ENCODE results near the gene SREBF1. TPM values are rescaled to one million over a fixed set of nuclear protein-coding genes. Genes with fewer than 3 reads are reported as not detected.

The SREBF1 gene
- polyA plus RNA-seq, 3 donors, result 39.8 to 58.2 (median 45.8) TPM

DNA sequence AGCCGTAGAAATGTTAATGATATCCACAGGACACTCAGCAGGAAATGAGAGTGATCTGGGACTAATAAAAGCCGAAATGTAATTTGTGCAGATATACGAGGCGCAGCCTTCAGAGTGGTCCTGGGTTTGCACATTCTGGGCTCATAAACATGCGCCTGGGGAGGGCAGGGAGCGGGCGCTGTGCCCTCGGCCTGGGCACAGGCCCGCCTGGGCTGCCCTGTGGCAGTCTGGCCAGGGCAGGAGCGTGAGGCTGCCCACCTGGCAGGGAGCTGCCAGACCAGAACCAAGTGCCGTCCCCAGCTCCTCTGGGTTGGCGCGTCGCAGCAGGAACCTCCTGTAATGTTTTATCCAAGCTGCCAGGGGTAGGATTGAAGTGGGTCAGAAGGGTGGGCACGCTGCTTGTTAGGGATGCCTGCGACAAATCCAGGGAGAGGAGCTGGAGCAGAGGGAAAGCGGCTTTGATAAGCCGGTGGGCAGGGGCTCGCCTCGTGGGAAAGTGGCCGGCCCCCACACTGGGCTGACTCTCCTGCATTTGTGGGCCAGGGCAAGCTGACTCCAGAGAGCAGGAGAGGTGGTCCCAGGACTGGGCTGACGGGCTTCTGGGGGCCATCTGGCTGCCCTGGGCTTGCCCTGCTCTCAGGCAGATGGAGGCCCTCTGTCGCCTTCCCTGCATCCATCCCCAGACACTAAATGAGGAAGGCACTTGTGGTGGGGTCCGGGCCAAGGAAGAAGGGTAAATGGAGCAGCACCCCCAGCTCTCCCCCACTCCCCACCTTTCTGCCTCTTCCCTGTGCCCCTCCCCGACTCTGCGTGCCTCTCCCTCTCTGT is 45.9 kb downstream of the SREBF1 start:
- no peak for DNase-seq (ENCODE audit: extremely low read depth in 1 of 11, low read depth in 9 of 11, low spot score in 4 of 11)

DNA sequence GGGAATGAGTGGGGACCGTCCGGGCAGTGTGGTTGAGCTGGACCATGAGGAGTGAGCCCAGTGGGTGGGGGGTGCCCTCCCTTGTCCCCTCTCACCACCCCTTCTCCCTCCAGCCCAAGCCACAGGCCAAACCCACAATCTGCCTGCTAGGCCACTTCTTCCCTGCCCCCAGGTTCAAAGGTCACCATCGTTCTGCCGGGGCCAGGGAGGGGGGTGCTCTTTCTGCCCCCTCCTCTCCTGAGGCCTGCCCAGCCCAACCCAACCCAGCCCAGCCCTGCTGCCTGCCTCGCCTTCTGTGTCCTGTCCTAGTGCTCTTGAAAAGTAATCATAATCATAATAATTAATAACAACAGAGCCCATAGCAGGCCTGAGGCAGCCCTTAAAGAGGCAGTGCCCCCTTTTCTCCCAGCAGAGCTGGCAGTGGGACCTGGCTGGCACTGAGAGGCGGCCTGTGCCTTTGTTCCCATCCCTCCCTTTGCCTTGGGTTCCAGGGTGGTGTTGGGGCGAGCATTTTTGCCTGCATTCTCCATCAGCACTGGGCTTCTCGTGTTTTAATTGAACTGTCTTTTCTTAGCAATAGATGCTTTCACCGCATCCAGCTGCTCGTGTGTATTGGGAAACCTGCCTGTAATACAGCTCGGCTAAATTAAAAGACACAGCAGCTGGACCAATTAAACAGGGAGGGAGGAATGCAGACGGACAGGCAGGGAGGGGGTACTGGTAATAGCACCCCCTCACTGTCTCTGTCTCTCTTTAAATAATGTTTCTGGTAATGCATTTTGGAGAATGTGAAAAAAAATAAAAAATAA is 46.8 kb downstream of the SREBF1 start:
- DNase-seq (ENCODE audit: extremely low read depth in 1 of 11, low read depth in 9 of 11, low spot score in 4 of 11), result no peak

DNA sequence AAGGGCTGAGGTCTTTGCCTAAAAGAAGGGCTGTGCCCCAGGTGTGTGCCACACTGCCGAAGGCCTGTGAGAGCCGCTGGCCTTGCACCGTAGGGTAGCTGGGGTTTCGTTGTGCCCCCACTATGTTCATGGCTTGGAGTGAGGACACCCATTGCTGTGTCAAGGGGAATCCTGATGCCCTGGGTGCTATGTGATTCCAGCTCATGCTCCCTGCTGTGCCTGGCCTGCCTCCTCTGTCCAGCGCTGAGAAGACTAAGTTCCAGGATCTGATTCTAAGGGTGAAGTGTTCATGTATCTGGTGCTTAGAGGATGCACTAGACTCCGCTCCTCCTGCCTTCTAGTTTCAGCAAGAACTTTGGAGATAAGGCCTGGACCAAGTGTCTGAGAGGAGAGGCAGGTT is 47.4 kb downstream of the SREBF1 start:
- no peak for DNase-seq (ENCODE audit: extremely low read depth in 1 of 11, low read depth in 9 of 11, low spot score in 4 of 11)

DNA sequence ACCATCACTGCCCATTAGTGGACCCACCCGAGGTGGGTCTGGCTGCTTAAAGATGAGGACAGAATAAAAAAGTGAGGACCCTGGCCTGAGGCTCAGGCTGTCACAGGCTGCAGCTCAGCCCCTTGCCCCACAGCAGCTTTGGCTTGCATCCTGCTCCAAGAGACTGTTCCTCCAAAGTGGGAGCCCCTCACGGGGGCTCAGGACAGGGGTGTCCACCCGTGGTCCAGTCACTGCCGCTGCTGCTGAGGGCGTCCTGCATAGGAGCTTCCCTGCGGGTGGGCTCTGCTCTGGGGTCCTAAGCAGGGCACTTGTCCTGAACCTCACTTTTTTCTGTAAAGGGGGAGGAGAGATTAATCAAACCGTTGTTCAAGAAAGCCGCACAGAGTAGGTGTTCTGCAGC is 47.8 kb downstream of the SREBF1 start:
- DNase-seq (ENCODE audit: extremely low read depth in 1 of 11, low read depth in 9 of 11, low spot score in 4 of 11), result no peak

DNA sequence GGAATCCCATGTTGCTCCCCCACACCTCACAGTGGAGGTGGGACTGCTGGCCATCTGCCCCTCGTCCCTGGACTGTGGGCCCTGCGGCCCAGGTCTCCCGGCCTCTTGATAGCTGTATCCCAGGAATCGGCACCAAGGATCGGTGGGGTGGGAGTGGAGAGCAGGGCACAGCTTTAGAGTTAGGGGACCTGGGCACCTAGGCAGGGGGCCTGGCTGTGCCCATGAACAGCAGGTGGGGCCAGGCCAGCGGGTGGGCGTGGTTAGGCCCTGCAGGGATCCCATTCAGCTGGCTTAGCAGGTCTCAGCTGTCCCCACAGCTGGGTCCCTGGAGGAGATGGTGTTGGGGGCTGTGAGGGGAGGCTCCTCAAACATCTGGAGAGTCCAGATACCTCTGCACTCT is 49.2 kb downstream of the SREBF1 start:
- DNase-seq (ENCODE audit: extremely low read depth in 1 of 11, low read depth in 9 of 11, low spot score in 4 of 11), result no peak

DNA sequence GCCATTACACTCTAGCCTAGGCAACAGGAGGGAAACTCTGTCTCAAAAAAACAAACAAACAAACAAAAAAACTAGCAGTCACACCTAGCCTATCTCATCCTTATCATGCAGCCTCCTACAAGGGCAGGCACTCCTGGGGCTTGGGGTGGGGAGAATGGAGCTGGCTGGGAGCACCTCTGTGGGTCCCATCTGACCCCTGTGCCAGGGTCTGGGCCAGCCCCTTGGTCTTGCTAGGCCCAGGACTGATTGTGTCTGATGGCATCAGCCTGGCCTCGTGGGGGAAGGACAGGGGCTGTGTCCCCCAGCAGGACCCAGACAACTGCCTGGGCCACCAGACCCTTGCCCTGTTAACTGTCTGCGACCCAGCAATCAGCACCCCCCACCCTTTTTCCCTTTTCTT is 49.8 kb downstream of the SREBF1 start:
- DNase-seq (ENCODE audit: extremely low read depth in 1 of 11, low read depth in 9 of 11, low spot score in 4 of 11), result no peak

DNA sequence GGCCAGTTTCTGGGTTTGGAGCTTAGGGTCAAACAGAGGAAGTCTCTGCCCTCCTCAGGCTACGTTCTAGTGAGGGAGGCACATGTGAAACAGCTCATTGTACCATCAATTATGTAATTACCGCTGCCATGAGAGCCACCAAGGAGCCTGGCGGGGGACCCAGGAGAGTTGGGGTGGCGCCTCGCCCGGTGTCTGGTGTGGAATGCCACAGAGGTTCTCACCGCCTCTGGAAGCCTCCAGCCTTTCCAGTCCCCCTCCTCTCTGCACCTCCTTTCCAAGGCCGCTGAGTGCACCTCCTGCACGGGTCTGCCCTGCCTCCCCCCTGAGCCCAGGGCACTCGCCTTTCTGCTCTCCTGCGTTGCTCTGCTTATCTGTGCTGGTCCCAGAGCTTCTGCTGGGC is 51.4 kb downstream of the SREBF1 start:
- no peak for DNase-seq (ENCODE audit: extremely low read depth in 1 of 11, low read depth in 9 of 11, low spot score in 4 of 11)

DNA sequence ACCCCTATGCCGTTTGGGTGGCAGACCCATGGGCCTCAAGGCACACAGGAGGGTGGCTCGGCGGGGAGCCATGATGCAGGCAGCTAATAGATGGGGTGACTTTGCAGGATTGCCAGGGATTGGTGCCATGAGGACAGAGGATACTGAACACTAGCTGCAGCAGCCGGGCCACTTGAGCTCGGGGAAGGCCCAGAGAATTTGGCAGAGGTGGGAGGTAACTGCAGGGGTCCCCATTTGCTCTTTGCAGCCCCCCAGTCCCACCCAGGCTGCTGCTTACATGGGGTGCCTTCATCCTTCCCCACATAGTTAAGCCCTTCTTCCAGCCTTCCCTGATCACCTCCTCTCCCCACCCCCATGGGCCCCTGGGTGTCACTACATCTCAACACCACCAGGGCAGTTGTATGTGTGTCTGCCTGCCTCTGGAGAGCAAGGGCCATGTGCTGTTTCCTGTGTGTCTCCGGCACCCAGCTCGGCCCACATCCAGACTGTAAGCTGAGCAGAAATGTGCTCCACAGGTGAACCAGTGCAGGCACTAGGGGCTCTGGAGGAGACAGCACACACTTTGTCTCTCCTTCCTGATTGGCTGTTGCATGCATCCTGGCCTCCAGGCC is 52.0 kb downstream of the SREBF1 start:
- DNase-seq (ENCODE audit: extremely low read depth in 1 of 11, low read depth in 9 of 11, low spot score in 4 of 11), result no peak

DNA sequence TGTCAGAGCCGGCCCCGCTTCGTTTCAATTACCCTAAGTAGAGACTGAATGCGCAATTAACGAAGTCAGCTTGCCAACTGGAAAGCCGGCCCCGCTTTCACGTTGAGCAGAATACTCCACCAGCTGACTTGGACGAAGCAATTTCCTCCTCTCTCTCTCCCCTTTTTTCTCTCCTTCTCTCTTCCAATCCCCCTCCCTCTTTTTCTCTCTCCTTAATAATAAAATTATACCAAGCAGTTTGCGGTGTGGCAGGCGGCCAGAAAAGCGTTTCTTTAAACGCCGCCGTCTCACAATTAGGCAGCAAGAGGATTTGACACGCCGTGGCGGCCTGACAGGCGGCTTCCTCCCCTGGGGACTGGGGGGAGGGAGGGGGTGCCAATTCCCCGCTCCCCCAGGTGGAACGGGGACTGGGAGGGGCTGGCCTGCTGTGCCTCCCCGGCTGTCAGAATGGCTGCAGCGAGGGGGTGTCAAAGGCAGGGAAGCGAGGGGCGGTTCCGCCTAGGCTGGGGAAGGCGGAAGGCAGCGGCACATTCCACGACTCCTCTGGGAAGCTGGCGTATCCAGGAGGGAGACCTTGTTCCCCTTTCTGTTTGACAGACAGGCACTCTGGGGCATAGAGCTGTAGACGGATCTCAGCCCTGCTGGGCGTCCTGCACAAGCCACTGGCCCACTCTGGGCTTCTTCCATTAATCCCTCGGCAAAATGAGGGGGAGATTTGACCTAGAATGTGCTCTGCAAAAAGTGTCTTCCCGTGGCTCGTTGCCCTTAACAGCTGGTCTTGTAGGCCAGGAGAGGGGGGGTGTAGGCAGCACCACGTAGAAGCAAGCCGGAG is 52.7 kb downstream of the SREBF1 start:
- peak in 2 of 11 donors; percentile 42 to 65 for DNase-seq (ENCODE audit: extremely low read depth in 1 of 11, low read depth in 9 of 11, low spot score in 4 of 11)

DNA sequence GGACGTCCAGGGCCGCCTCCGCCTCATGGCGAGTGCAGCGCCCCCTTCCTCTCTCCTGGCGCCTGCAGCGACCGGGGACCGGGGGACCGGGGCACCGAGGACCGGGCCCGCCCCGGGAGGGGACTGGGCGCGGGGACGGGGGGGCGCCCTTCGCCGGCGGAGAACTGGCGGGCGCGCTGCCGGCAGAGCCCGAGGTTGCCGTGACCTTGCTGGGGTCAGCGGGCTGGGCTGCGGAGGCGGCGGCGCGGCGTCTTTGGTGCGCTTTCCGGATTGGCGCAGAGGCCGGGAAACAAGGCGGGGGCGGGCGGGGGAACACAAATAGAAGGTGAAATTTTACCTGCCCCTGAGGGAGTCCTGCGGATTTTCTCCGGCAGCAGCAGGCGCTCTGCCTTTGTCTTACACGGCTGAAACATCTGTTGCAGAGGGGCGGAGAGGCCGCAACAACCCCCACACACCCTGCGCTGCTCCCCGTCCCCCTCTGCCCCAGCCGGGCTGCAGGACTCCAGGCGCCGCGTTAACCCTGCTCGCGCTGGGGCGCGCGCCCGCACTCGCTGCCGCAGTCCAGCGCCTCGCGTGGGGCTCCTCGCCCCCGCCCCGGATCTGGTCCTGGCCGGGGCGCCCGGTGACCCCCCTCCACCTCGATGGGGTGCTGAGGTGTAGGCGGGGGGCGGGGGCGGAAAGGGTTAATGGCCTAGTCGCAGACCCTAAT is 53.5 kb downstream of the SREBF1 start:
- DNase-seq (ENCODE audit: extremely low read depth in 1 of 11, low read depth in 9 of 11, low spot score in 4 of 11), result peak in 3 of 11 donors; percentile 63 to 70 (median 67)

DNA sequence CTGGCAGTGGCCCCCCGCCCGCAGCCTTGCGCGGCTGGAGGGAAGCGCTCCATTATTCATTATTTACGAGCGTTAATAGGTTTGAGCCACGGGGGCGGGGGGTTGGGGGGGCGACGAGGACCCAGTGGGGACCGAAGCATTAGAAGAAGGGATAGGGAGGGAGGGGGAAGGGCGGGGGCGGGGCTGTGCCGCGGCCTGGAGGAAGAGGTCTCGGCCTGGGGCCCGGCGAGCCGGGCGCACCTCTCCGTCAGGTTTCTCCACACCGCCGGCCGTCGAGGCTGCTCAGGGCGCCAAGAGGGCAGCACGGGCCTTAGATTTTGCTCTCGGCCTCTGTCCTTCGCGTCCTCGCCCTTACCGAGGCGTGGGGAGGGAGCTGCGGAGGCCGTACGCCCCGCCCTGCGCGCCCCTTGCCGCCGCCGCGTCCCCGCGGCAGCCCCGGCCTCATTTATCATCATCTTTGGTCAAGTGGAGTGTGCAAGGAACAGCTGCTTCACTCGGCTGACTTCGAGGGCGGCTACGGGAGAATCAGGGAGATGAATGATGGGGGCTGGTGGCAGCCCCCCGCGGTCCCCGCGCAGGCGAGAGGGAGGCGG is 54.2 kb downstream of the SREBF1 start:
- peak in 2 of 11 donors; percentile 49 to 59 for DNase-seq (ENCODE audit: extremely low read depth in 1 of 11, low read depth in 9 of 11, low spot score in 4 of 11)

DNA sequence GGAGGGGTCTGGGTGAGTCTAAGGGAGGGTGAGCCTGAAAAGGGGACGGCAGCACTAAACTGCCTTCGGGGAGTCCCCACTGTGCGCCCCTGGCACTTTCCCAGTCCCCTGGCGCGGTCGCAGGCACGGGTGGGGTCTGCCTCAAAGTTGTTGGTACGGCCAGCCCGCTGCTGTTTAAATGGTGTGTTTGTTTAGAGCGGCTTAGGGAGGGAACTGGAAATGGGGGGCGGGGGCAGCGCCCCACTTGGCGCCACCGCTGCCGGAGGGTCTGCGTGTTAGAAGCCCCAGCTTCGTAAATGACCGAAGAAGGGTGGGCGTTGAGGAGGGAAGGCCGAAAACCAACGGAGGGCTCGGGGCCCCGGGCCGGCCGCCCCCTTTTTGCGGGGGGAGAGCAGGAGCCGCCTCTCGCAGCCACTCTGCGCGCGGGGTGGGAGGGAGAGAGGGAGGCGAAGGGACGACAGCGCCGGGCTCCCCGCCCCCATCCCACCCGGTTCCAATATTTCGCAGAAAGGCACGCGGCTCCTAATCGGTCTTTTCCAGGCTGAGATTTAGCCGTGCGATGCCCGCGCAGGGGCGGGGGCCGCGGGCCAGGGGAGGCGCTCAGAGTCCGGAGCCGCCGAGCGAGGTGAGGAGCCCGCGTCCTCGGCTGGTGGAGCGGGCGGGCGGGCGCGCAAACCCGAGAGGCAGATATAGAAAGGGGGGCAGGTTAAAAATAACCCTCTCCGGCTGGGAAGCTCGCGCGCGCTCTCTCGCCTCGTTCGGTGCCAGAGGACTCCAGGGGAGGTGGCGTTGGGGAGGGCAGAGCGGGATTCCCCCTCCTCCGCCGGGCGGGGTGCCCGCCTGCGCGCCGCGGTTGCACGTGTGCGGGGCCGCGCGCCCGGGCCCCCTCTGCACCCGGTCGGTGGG is 54.9 kb downstream of the SREBF1 start:
- peak in 1 of 11 donors; percentile 62 for DNase-seq (ENCODE audit: extremely low read depth in 1 of 11, low read depth in 9 of 11, low spot score in 4 of 11)

DNA sequence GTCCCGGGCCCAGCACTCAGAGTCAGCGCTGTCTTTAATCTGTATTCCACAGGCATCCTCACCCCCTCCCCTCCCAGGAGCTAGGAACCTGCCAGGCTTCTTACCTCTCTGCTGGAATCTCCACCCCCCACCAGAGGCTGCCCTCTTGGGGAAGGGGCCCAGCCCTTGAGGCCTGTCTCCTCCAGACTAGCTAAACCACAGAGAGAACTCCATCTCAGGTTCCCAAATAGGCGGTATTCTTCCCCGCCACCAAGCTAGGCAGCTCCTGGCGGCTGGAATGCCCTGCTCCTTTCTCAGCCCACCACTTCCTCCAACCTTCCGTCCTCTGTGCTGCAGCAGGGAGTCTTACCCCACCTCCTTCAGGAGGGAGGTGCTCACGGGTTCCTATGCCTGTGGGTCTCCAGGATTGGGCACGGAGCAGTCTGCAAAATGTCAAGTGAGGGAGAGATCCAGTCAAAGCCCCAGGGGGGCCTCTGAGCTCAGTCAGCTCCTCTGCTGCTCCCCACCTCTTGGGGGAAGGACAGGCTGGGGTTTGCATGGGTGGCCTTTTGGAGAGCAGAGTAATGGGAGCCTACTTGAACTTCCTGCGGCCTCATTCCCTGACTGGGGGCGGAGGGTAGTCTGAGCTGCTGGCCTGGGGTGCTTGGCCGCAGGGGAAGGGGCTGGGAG is 55.7 kb downstream of the SREBF1 start:
- DNase-seq (ENCODE audit: extremely low read depth in 1 of 11, low read depth in 9 of 11, low spot score in 4 of 11), result no peak

DNA sequence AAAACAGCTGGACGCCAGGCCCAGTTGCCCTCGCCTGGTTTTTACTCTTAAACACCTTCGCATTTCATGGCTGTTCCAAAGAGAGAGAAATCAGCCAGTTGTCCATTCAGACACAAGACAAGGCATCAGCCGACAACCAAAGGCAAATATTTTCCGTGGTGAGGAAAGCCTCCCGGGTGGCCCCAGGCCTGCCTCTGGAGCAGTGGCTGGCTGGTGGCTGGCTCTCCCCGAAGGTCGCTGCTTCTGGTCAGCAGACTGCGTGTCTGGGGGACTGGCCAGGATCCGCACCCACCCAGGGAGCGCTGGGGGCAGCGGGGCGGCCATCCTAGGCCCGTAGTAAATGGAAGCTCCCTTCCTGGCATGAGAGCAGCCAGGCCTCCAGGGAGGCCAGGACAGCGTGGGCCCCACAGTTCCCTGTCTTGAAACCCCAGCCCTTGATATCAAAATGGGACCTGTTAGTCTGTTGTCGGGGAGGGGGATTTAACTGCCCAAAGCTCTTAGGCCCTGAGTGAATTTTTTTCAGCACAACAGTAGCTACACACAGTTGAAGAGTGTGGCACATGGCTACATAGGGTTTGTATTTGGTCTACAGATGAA is 57.7 kb downstream of the SREBF1 start:
- no peak for DNase-seq (ENCODE audit: extremely low read depth in 1 of 11, low read depth in 9 of 11, low spot score in 4 of 11)

DNA sequence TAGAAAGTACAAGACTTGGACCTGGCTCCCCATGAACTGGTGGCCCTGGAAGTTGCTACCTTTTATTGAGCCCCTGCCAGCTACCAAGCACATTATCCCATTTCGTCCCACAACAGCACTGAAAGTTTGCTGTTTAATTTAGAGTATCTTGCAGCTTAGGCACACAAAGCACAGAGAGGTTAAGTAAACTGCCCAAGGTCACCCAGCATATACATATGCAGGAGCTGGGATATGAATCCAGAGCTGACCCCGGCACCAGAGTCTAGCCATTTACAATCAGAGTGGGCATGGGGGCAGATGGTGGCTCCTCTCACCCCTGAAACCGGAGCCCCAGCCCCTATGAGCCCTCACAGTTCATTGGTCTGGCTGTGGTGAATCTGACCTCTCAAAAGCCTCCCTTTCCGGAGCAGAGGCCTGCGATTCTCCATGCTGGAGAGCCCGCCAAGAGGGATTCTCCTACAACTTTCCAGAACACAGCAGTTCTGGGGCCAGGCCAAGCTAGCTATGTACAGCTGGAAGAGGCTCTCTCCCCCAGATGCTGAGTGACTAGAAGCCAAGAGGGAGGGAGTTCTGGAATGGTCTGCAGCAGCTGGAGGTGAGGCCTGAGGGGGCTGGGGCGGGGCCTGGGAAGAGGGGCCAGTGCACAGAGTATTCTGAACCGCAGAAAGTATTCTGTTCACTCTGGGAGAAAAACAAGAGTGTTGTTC is 58.3 kb downstream of the SREBF1 start:
- peak in 8 of 11 donors; percentile 66 to 91 (median 82) for DNase-seq (ENCODE audit: extremely low read depth in 1 of 11, low read depth in 9 of 11, low spot score in 4 of 11)

DNA sequence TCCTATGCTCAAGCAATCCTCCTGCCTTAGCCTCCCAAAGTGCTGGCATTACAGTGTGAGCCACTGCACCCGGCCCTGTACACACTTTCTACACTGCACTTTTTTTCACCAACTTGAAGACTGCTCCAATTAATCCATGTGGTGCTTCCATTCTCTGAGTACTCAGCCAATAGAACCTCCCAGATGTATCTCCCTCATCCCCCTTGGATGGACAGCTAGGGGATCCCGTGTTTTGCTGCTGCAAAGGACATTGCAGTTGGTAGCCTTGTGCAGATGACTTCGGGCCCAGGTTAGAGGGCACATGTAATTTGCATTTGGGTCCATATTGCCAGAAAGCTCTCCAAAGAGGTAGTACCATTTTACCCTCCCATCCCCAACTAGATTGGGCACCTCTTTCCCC is 59.9 kb downstream of the SREBF1 start:
- DNase-seq (ENCODE audit: extremely low read depth in 1 of 11, low read depth in 9 of 11, low spot score in 4 of 11), result no peak
